ENCODE data around the gene NDUFS7. TPM values are rescaled to one million over a fixed set of nuclear protein-coding genes. Genes with fewer than 3 reads are reported as not detected.
A peak's percentile ranks its signal among the peaks of the same experiment; 100 is the strongest.

Gene NDUFS7
- total RNA-seq, 4 donors from 2014 or later, result 124 to 191 (median 165) TPM

DNA sequence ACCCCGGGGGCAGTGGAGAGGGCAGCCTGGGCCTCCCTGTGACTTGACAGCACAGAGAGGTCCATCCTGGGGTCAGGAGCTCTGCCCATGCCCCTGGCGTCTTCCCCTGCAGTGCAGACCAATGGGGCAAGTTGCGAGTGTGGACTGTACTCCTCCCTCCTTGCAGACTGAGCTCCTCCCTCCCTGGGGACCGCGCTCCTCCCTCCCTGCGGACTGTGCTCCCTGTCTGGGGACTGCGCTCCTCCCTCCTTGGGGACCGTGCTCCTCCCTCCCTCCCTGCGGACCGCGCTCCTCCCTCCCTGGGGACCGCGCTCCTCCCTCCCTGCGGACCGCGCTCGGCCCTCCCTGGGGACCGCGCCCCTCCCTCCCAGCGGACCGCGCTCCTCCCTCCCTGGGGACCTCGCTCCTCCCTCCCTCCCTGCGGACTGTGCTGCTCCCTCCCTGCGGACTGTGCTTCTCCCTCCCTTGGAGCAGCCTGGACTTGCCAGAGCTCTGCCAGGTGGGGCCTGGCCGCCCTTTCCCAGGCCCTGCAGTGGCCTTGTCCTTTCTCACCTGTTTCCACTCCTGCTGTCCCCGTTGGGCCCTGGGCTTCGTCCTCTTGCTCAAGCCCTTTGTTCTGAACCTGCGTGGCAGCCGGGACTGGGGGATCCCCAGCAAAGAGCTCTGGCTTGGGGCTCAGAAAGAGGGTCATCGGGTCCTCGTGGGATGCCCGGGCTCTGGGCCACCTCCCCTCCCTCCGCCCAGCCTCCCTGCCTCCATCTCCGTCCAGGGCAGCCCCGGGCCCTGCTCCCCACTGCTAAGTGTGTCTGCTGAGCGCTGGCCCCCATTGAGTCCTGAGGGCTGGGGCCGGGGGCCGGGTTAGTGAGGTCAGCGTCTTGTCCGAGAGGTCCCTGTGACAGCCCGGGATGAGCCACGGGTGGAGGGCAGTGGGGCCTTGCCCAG, 10.8 kb downstream of the NDUFS7 start:
- H3K27me3 ChIP-seq, result no peaks in the 10 kb centered on the region
- no peaks in the 10 kb centered on the region for H3K9me3 ChIP-seq
- H3K36me3 ChIP-seq, result peaks cover under 1 to 48% (median 25%) of the 10 kb centered on the region in 3 donors
- H3K4me1 ChIP-seq, result peaks cover 28 to 43% (median 31%) of the 10 kb centered on the region in 3 donors
- TF ChIP-seq, protein P1, sequence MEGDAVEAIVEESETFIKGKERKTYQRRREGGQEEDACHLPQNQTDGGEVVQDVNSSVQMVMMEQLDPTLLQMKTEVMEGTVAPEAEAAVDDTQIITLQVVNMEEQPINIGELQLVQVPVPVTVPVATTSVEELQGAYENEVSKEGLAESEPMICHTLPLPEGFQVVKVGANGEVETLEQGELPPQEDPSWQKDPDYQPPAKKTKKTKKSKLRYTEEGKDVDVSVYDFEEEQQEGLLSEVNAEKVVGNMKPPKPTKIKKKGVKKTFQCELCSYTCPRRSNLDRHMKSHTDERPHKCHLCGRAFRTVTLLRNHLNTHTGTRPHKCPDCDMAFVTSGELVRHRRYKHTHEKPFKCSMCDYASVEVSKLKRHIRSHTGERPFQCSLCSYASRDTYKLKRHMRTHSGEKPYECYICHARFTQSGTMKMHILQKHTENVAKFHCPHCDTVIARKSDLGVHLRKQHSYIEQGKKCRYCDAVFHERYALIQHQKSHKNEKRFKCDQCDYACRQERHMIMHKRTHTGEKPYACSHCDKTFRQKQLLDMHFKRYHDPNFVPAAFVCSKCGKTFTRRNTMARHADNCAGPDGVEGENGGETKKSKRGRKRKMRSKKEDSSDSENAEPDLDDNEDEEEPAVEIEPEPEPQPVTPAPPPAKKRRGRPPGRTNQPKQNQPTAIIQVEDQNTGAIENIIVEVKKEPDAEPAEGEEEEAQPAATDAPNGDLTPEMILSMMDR (IDR thresholded peaks at IDR 0.05), result no peak
- TF ChIP-seq POLR2A (IDR thresholded peaks at IDR 0.05), result no peak
- intact Hi-C loops (cut with DNase I), result no loop called here
- no peak for DNase-seq
- H3K27ac ChIP-seq, result peak overlapping the region; percentile 15 to 51 (median 34)
- peak overlapping the region in 3 of 4 donors; percentile 2 to 9 (median 7) for H3K4me3 ChIP-seq
- 37 to 59% methylated on average over 14 to 16 of the region's 43 CpGs for WGBS, 2 donors

DNA sequence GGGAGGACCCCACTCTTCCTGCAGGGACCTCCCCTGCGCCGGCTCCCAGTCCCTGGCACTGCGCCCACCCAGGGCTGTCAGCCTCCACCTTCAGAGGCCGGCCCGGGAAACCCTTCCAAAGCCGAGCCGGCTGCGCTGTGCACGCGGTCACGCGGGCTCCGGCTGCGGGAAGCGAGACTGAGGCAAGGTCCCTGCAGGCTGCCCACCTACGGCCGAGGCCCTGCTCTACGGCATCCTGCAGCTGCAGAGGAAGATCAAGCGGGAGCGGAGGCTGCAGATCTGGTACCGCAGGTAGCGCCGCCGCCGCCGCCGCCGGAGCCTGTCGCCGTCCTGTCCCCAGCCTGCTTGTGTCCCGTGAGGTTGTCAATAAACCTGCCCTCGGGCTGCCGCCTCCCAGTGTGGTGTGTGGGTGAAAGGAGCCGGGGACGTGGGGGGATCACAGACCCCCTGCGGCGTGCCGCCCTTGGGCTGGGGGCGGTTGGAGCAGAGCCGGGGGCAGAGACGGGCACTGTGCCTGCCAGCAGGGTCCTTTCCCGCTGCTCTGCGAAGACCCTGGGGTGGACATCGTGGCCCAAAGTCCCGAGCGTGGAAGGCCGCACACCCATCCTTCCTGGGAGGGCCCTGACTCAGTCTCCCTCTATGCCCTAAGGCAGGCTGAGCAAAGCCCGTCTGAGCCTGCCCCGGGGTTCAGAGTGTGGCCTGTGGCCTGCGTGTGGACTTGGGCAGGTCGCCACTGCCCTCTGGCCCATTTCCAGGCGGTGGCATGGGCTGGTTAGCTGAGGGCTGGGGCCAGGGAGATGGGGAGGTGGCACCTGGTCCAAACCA, 11.7 kb downstream of the NDUFS7 start:
- H3K9me3 ChIP-seq, result no peaks in the 10 kb centered on the region
- WGBS, 2 donors, result 32 to 58% methylated on average over 5 of the region's 52 CpGs
- H3K36me3 ChIP-seq, result peaks cover 0 to 39% (median 25%) of the 10 kb centered on the region in 3 donors
- DNase-seq, result no peak
- peak overlapping the region in 2 of 4 donors; percentile 2 to 9 for H3K4me3 ChIP-seq
- TF ChIP-seq POLR2A (IDR thresholded peaks at IDR 0.05), result no peak
- TF ChIP-seq, protein P1 (IDR thresholded peaks at IDR 0.05), result no peak
- intact Hi-C loops (cut with DNase I), result no loop called here
- no peaks in the 10 kb centered on the region for H3K27me3 ChIP-seq
- H3K4me1 ChIP-seq, result peaks cover 34 to 52% (median 36%) of the 10 kb centered on the region in 3 donors
- peak overlapping the region in 1 of 4 donors; percentile 46 for H3K27ac ChIP-seq

DNA sequence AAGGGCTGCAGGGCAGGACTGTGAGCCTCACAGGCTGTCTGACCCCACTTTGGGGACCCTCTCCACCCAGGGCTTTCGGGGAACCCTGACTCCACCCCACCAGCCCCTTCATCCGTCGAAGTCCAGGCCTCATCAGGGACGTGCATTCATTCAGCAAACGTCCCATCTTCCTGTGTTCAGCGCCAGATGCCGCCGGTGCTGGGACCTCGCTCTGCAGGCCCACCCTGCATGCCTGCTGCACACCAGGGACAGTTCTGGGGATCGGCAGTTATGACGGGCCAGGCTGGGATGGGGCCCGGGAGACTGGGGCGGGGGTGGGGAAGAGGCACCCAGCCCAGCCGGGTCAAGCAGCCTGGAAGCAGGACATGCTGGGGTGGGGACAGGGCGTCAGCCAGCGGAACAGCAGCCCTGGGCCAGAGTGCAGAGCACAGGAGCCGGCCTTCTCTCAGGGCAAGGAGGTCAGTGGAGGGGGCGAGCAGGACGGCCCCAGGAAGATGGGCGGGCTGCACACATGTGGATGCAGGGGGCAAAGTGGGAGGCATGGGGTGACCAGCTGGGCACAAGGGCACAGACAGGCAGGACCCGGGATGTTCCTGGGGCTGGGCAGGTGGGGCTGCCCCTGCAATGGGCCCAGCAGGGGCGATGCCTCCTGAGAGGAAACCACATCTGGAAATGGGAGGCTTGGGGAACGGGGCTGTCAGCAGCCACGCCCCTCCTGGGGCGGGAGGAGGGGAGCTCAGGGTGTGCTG, 12.5 kb downstream of the NDUFS7 start:
- intact Hi-C loops (cut with DNase I), result no loop called here
- Histone ChIP-seq H3K27me3 (peaks cover 0 to under 1% (median 0%) of the 10 kb centered on the region in 4 donors), H3K4me1 (peaks cover 42 to 60% (median 43%) of the 10 kb centered on the region in 3 donors), H3K9me3 (no peaks in the 10 kb centered on the region), H3K27ac (no peak overlapping the region), H3K36me3 (peaks cover 0 to 31% (median 17%) of the 10 kb centered on the region in 3 donors), H3K4me3 (no peak overlapping the region)
- no peak for TF ChIP-seq POLR2A (IDR thresholded peaks at IDR 0.05)
- TF ChIP-seq, protein P1 (IDR thresholded peaks at IDR 0.05), result no peak
- no peak for DNase-seq
- 30 to 47% methylated on average over 5 of the region's 25 CpGs for WGBS, 2 donors

DNA sequence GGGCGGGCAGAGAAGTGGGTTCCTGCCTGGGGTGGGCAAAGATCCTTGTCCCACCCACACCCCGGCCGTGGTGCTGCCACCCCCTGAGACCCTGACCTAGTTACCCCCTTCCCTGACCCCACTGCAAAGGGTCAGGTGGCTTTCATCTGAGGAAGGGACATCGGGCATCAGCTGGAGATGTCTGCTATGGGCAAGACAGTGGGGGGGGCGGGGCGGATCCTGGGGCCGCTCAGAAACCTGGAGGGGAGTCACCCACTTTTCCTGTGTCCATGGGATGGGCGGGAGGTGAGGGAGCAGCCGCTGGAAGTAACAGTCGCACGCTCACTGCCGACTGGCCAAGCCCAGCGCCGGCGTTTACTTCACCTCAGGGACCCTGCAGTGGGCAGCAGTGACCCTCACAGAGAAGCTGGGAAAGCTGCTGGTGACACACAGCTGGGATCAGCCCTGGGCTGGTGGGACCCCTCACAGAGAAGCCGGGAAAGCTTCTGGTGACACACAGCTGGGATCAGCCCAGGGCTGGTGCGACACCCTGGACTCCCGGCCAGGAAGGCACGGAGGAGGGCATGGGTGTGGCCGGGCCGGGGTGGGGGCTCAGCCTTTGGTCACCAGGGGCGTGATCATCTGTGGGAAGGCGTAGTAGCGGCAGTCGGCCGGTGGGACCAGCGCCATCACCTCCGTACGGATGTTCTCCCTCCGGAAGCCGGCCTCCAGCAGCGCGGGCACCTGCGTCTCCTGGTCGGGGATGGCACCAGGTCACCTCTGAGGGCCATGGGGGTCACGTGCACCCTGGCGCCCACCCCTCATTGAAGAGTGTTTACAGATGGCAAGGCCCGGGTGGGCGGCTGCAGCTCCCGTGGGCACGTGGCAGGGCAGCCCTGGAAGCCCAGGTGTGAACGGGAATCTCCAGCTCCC, 13.3 kb downstream of the NDUFS7 start:
- TF ChIP-seq, protein P1 (IDR thresholded peaks at IDR 0.05), result no peak
- TF ChIP-seq POLR2A (IDR thresholded peaks at IDR 0.05), result no peak
- H3K9me3 ChIP-seq, result no peaks in the 10 kb centered on the region
- peaks cover 46 to 68% (median 50%) of the 10 kb centered on the region in 3 donors for H3K4me1 ChIP-seq
- H3K27me3 ChIP-seq, result peaks cover 0 to 5% (median 0%) of the 10 kb centered on the region in 4 donors
- H3K4me3 ChIP-seq, result no peak overlapping the region
- DNase-seq, result no peak
- no peak overlapping the region for H3K27ac ChIP-seq
- H3K36me3 ChIP-seq, result peaks cover 0 to 23% (median 17%) of the 10 kb centered on the region in 3 donors
- 0 to 81% methylated on average over 2 to 15 of the region's 42 CpGs for WGBS, 2 donors
- intact Hi-C loops (cut with DNase I), result no loop called here

Measured in esophagus squamous epithelium (tissue), 5 donors.